Fibroblast of upper back skin (primary cell): ENCODE data around the gene MLXIPL.
"Not testable (repeated sequence)": the region's sequence is repeated elsewhere in the genome, so short reads cannot be mapped to it uniquely, and the experiment has no call there.

Experiments used
- DNase-seq: peaks from one replicate; pipeline ENCODE4 v3.0.0-alpha.2; 2013

Gene MLXIPL

DNA sequence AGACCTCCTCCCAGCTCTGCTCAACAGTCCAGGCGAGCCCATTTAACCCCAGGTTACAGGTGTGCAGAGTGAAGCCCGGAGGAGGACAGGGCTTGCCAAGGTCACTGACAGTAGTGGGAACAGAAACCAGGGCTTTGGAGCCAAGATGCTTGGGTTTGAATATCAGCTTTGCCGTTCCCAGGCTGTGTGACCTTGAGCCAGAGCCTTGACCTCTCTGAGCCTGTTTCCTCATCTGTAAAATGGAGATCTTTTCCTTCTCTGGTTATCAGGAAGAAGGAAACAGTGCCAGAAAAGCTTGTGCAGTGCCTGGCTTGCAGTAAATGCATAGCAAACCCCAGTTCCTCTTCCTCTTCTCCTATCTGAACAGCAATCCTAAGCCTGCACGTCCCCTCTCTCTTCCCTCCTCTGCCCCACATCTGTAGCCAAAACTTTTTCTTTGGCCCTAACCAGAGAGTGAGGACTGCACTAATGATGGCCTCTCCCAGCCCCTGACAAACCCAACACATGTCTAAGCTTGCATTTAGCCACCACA lies 21.4 kb upstream of the MLXIPL start:
- DNase-seq = no peak

DNA sequence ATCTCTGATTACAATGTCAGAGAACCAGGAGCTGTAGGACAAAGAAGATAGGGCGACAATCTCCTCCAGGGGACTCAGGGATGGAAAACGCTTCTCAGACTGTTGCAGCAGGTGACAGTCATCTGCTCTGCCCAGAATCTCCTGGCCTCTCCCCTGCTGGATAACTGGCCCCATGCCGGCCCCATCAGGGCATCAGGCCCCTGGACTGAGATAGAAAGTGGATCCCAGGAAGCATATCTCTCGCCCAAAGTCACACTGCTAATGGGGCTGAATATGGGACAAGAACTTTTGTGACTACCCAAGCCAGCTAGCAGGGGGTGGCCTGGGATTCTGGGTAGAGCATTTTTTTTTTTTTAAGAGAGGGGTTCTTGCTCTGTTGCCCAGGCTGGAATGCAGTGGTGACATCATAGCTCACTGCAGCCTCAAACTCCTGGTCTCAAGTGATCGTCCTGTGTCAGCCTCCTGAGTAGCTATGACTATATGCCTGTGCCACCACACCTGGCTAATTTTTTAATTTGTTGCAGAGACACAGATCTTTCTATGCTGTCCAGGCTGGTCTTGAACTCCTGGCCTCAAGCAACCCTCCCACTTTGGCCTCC lies 20.5 kb upstream of the MLXIPL start:
- DNase-seq = no peak

DNA sequence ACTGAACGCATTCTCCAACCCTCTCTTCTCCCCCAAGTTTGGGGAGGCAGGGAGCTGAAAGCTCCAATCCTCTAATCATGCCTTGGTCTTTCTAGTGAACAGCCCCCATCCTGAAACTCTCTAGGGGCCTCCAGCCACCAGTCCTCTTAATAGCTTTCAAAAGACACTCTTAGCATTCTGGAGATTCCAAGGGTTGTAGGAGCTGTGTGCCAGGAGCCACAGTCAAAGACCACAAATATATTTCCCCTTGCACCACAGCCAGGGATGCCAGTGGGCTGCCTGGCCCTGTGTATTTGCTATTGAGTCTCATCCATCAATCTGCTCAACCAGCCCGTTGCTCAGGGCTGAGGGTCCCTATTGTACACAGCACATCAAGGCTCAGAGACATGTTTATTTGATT lies 18.5 kb upstream of the MLXIPL start:
- DNase-seq = peak; percentile 7

DNA sequence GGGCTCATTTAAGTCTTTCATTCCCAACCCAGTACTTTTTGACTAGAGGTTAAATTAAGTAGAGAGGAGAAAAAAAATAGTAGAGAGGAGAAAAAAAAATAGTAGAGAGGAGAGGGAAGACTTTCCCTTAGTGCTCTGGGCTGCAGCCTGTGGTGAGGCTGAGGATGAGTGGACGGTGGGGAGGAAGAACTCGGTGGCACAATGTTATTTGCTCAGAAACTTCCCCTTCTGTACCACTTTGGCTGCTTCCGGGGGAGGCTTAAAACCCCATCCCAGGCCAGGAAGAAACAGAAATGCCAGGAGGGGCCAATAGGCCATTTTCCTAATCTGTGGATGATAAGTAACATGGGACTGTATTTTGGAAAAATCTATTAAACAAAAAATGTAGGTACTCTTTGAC lies 14.6 kb upstream of the MLXIPL start:
- DNase-seq = no peak

DNA sequence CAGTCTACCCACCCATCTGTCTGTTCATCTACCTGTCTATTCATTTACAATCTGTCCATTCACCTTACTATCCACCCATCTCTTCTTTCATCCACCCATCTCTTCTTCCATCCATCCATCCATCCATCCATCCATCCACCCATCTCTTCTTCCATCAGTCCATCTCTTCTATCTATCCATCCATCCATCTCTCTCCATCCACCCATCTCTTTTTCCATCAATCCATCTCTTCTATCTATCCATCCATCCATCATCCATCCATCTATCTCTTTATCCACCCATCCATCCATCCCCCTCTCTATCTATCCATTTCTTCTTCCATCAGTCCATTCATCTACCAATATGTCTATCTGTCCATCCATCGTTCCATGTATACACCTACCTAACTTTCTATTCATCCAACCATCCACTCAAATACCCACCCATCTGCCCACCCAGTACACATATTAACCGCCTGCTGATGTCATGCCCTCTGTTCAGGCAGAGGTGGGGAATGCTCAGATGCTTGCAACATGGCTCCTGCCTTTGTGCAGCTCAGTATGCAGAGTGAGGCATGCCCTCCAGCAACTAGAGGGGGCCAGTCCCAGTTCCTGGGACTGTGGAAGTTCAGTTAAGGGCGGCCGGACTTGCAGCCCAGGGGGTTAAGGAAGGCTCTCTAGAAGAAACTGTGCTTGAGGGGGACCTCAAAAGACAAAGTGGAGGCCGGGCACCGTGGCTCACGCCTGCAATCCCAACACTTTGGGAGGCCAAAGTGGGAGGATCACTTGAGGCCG lies 11.3 kb upstream of the MLXIPL start:
- DNase-seq = no peak

DNA sequence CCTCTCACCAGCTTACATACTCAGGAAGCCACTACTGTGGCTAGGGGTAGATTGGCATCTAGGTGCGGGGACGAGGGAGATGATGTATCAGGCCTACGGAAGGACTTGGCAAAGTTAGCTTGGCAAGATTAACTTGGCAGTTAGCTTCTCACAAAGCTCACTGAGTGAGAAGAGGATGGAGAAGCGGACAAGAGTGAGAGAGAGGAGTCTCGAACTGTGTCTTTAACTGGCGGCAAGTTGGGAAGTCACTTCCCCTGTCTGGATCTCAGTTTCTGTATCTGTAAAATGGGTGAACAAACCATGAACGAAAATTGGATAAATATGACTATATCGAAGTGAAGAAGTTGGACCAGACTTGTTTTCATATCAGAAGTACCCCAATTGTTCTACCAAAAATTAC lies 9.5 kb upstream of the MLXIPL start:
- DNase-seq = no peak

DNA sequence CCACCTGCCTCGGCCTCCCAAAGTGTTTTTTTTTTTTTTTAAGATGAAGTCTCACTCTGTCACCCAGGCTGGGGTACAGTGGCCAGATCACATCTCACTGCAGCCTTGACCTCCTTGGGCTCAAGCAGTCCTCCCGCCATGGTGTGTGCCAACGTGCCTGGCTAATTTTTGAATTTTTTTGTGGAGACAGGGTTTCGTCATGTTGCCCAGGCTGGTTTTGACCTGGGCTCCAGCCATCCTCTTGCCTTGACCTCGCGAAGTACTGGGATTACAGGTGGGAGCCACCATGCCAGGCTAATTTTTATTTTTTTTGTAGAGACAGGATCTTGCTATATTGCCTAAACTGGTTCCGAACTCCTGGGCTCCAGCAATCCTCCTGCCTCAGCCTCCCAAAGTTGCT lies 9.0 kb upstream of the MLXIPL start:
- DNase-seq = no peak

DNA sequence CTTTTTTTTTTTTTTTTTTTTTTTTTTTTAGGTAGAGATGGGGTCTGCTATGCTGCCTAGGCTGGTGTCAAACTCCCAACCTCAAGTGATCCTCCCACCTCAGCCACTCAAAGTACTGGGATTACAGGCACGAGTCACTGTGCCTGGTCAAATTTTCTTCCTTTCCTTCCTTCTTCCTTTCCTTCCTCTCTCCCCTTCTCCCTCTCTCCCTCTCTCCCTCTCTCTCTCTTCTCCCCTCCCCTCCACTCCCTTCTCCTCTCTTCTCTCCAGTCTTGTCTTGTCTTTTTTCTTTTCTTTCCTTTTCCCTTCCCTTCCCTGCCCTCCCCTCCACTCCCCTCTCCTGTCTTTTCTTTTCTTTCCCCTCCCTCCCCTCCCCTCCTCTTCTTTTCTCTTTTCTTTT lies 7.2 kb upstream of the MLXIPL start:
- no peak for DNase-seq

DNA sequence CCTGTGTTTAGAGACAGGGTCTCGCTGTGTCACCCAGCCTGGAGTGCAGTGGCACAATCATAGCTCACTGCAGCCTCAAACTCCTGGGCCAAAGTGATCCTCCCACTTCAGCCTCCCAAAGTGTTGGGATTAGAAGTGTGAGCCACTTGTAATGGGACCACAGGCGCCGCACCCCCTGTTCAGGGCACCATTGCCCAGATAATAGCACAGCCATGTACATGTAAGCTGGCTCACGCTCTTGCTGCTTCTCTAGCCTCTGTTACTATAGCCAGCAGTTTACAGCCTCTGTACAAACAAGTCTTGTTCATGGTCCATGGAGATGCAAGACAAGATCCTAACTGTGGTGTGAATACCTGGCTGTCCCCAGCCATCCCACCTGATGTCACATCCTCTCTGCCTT lies 4.2 kb upstream of the MLXIPL start:
- DNase-seq = no peak

DNA sequence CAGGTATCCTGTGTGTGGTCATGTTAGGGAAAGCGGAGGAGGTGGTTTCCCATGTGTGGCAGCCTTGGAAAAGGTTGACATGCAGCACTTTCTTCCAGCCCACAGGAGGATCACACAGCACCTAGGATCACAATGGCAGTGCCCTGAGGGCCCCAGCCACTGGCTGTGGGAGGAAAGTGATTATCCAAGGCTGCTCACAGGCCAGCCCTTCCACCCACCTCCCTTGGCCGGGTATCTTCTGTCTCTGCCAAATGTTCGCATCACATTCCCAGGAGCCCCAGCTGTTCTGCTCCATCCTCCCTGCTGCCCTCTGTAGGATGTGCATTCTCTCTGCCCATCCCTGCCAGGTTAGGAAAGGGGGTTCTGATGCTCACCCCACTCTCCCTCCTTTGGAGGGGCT lies 2.5 kb upstream of the MLXIPL start:
- DNase-seq = no peak

DNA sequence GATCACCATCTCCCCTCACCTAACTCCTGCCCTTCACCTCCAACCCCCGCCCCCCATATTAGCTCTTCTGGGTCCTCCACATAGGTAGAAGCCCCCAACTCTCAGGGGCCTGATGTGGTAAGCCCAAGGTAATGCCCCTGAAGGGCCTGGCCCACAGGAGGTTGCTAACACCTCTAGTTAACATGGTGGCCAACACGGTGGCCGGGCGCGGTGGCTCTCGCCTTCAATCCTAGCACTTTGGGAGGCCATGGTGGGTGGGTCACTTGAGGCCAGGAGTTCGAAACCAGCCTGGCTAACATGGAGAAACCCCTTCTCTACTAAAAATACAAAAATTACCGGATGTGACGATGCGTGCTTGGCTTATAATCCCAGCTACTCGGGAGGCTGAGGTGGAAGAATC lies 954 bp upstream of the MLXIPL start:
- no peak for DNase-seq

DNA sequence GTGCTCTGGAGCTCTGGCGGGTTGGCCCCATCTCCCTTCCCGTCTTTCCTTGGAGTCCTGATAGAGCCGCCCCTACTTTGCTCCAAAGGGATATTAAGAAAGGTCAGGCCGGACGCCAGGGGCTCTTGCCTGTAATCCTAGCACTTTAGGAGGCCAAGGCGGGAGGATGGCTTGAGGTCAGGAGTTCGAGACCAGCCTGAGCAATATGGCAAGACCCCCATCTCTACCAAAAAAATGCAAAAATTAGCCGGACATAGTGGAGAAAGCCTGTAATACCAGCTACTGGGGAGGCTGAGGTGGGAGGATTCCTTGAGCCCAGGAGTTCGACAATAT lies 313 bp upstream of the MLXIPL start:
- DNase-seq = no peak

DNA sequence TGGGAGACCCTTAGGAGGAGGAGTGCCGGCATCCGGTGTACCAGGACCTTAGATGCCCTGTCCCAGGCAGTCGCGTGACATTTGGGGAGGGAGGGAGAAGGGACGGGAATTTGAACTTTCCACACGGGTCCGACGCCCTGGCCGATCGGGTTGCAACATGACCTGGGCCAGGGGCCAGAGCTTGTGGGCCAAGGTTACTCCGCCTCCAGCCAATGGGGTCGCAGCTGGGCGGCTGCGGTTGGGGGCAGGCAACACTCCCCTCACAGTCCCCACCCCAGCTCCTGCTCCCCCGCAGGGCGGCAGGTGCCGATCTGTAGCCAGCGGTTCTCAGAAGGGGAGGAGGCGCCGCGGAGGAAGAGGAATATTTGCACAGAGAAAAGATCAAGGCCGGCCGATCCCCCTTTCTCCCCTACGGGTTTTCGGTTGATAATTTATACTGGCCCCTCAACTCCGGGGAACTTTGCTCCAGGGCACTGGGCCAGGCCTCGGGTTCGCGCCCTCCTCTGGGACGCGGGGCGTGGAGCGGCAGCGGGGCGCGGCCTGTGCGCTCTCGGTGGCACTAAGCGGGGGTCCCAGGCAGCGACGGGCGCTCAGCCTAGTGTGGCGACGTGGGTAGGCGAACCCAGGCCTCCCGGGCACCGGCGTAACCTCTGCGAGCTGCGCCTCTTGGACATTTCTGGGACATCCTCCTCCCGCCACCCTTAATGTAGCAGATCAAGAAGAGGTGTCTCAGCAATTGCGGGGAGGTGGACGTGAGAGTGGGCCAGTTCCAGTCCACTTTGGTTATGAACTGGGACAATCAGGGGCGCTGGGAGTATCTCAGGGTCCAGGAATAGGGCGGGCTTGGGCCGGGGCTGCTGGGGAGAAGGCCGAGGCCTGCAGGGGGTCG lies 1.2 kb downstream of the MLXIPL start:
- no peak for DNase-seq

DNA sequence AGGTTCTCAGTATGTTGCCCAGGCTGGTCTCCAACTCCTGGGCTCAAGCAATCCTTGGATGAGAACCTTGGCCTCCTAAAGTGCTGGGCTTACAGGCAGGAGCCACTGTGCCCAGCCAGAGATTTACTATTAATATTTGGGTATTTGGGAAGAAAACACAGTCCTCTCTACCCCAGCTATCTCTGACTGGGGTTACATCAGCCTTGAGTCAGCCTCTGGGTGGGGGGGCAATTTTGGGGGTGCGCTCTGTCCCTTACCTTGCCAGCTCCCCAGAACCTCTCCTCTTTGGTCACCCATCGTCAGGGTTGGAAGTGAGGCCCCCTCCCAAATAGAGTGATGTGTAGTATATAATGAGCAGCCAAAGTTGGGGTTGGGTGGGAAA lies 1.8 kb downstream of the MLXIPL start:
- DNase-seq = no peak

DNA sequence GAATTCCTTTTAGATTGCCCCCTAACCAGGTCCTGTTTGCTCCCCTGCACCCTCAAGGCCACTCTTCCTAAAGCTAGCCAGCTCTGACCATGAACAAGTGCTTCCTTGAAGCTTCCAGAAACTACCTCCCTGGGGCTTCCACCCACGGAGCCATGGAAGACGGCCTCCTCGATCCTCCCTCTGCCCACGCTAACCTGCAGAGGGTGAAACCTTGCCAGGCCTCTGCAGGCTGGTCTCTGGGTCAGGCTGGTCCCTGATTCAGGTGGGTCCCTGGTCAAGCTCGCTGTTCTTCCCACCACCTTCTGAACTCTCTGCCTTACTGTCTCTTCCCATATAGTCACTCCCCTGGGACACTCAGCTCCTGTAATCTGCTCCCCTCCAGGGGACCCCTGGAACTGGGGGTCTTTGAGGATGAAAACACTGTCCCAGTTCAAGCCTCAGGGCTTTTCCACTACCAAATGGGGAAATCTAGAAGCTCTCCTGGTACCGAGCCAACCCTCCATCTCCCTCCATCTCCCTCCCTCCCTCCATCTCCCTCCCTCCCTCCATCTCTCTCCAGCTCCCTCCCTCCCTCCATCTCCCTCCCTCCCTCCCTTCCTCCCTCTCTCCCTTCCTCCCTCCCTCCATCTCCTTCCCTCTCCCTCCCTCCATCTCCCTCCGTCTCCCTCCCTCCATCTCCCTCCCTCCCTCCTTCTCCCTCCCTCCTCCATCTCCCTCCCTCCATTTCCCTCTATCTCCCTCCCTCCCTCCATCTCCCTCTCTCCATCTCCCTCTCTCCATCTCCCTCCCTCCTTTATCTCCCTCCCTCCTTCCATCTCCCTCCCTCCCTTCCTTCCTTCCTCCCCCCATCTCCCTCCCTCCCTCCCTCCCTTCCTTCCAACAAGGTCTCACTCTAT lies 2.9 kb downstream of the MLXIPL start:
- DNase-seq = no peak

DNA sequence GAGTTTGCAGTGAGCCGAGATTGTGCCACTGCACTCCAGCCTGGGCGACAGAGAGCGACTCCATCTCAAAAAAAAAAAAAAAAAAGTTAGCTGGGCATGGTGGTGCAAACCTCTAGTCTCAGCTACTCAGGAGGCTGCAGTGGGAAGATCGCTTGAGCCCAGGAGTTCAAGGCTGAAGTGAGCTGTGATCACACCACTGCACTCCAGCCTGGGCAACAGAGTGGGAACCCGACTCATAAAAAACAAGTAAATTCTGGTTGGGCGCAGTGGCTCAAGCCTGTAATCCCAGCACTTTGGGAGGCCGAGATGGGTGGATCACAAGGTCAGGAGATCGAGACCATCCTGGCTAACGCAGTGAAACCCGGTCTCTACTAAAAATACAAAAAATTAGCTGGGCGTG lies 4.9 kb downstream of the MLXIPL start:
- not testable (repeated sequence) for DNase-seq

DNA sequence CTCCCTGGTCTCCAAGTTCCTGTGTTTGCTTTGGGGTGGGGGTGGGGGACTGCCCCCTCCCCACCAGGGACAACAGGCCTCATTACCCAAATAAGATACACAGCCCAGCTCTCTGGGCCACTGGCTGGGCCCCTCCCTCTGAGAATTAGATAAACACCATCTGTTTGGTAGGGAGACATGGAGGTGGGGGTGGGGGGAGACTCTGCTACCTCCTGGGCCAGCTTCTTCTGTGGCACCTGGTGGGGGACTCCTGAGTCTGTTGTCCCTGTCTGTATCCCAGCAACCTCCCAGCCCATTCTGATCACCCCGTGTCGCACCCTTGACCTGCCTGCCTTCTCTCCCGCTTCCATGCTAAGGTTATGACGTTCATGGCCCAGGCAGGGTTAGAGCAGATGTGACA lies 5.8 kb downstream of the MLXIPL start:
- no peak for DNase-seq

DNA sequence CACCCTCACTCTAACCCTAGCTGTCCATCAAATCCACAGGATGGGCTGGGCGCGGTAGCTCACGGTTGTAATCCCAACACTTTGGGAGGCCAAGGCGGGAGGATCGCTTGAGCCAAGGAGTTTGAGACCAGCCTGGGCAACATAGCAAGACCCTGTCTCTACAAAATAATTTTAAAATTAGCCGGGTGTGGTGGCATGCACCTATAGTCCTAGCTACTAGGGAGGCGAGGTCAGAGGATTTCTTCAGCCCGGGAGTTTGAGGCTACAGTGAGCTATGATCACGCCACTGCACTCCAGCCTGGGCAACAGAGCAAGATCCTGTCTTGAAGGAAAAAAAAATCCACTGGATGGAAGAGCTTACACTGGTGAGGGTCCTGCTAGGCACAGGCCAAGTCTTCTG lies 6.8 kb downstream of the MLXIPL start:
- not testable (repeated sequence) for DNase-seq

DNA sequence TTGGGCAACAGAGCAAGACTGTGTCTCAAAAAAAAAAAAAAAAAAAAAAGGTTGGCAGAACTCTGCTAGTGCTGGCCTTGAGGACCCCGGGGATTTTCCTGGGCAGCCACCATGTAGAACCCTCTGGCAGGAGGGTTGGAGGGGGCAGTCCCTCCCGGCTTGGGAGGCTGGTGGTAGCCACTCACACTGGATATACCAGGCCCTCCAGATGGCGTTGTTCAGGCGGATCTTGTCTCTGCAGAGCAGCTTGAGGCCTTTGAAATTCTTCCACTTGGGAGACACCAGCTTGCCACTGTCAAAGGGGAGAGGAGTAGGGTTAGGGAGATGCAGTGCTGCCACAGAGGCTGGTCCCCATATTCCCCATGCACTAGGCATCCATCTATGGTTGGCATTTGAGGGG lies 8.4 kb downstream of the MLXIPL start:
- peak; percentile 13 for DNase-seq

DNA sequence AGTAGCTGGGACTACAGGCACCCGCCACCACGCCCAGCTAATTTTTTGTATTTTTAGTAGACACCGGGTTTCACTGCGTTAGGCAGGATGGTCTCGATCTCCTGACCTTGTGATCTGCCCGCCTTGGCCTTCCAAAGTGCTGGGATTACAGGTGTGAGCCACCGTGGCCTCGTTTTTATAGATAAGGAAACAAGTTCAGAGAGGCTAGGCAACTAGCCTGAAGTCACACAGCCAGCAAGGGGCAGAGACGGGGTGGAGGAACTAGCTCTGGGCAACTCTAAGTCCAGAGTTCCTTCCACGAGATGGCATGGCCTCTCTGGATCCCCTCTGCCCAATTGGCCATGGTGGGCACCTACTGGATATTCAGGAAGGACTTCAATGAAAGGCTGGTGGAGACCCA lies 9.4 kb downstream of the MLXIPL start:
- DNase-seq = not testable (repeated sequence)

DNA sequence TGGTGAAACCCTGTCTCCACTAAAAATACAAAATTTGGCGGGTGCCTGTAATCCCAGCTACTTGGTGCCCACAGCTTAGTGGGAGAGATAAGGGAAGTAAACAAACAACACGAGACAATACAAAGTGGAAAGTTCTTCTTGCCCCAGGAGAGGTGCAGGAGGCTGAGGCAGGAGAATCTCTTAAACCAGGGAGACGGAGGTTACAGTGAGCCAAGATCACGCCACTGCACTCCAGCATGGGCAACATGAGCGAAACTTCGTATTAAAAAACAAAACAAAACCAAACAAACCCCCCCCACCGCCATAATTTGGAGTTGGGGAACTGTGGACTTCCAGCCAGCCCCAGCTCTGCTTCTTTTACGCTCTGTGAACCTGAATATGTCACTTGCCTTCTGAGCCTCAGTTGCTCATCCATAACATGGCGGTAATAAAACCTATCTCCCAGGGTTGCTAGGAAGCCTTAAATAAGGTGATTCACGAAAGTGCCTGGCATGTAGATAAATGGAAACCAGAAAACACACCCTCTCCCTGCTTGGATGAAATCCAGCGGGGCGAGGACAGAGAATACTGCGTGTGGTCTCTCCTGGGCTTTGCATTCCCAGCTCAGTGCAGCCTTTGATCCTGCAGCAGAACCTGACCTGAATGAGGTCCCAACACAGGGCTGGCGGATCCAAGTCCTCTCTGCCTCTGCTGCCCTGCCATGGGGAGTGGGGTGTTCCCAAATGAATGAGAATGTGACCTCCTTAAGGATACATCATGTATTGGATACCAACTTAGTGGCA lies 10.2 kb downstream of the MLXIPL start:
- peak; percentile 13 for DNase-seq
